BE2C (cell line): ENCODE data around the gene VPS26B.
A peak's percentile ranks its signal among the peaks of the same experiment; 100 is the strongest.

Experiments used
- DNase-seq: peaks from one replicate; pipeline ENCODE4 v3.0.0-alpha.2; 2020
- H3K27me3 ChIP-seq: fragments of 250-450 bp; sonication (Bioruptor Pico); 2 replicates; pipeline ENCODE4 v1.5.1; 2020; ENCODE audit warnings: mild to moderate bottlenecking
- H3K36me3 ChIP-seq: fragments of 250-450 bp; sonication (Bioruptor Pico); 2 replicates; pipeline ENCODE4 v1.5.1; 2020; ENCODE audit warnings: mild to moderate bottlenecking
- H3K4me1 ChIP-seq: fragments of 250-450 bp; sonication (Bioruptor Pico); 2 replicates; pipeline ENCODE4 v1.5.1; 2020
- H3K4me3 ChIP-seq: 2 replicates; pipeline ENCODE4 v1.5.1; 2011; ENCODE audit warnings: low read depth, low read length
- H3K9me3 ChIP-seq: fragments of 250-450 bp; sonication (Bioruptor Pico); 2 replicates; pipeline ENCODE4 v1.5.1; 2020
- CTCF ChIP-seq: IDR thresholded peaks from 2 replicates; pipeline ENCODE4 v1.5.1; 2012; ENCODE audit warnings: mild to moderate bottlenecking, low read depth, low read length

The VPS26B gene

GRCh38 chr11:134258577-134258976 is 34.1 kb downstream of the VPS26B start:
- Histone ChIP-seq H3K27me3 (no peaks in the 10 kb centered on the region), H3K9me3 (no peaks in the 10 kb centered on the region), H3K4me3 (no peak overlapping the region), H3K4me1 (no peaks in the 10 kb centered on the region), H3K36me3 (peaks cover 6% of the 10 kb centered on the region)
- DNase-seq, result no peak
- TF ChIP-seq CTCF, result no peak

GRCh38 chr11:134260503-134260902 is 36.0 kb downstream of the VPS26B start:
- peaks cover 6% of the 10 kb centered on the region for H3K36me3 ChIP-seq
- H3K9me3 ChIP-seq, result no peaks in the 10 kb centered on the region
- no peak for TF ChIP-seq CTCF
- H3K4me1 ChIP-seq, result no peaks in the 10 kb centered on the region
- no peak for DNase-seq
- no peak overlapping the region for H3K4me3 ChIP-seq
- H3K27me3 ChIP-seq, result no peaks in the 10 kb centered on the region

- no peak for TF ChIP-seq CTCF
- H3K27me3 ChIP-seq, result no peaks in the 10 kb centered on the region
- H3K4me1 ChIP-seq, result no peaks in the 10 kb centered on the region
- DNase-seq, result no peak
- no peaks in the 10 kb centered on the region for H3K9me3 ChIP-seq
- H3K4me3 ChIP-seq, result no peak overlapping the region
- H3K36me3 ChIP-seq, result peaks cover 6% of the 10 kb centered on the region
These were observed 36.5 kb downstream of the VPS26B start for GRCh38 chr11:134260983-134261382.

GRCh38 chr11:134261626-134262488 is 37.4 kb downstream of the VPS26B start:
- DNase-seq, result peak; percentile 57
- Histone ChIP-seq H3K36me3 (peaks cover 6% of the 10 kb centered on the region), H3K27me3 (no peaks in the 10 kb centered on the region)

GRCh38 chr11:134264966-134265764 is 40.7 kb downstream of the VPS26B start:
- H3K4me3 ChIP-seq, result no peak overlapping the region
- H3K9me3 ChIP-seq, result no peaks in the 10 kb centered on the region
- no peak for DNase-seq
- H3K4me1 ChIP-seq, result no peaks in the 10 kb centered on the region
- H3K27me3 ChIP-seq, result no peaks in the 10 kb centered on the region
- no peak for TF ChIP-seq CTCF
- H3K36me3 ChIP-seq, result no peaks in the 10 kb centered on the region; the same call in 1 of the 2 replicates

More at GRCh38 chr11:134261626-134262488, 37.4 kb downstream of the VPS26B start:
- TF ChIP-seq CTCF, result peak; percentile 84
- Histone ChIP-seq H3K4me3 (no peak overlapping the region), H3K9me3 (no peaks in the 10 kb centered on the region), H3K4me1 (no peaks in the 10 kb centered on the region)
